Duodenal mucosa (tissue), 2 donors: ENCODE measurements around the gene GNG7.
"Not testable (repeated sequence)": the region's sequence is repeated elsewhere in the genome, so short reads cannot be mapped to it uniquely, and the experiment has no call there.

Source experiments
- H3K27ac ChIP-seq: one replicate; pipeline ENCODE4 v1.7.0; 2013; ENCODE audit warnings: low read depth, low read length
- H3K27me3 ChIP-seq, 2 donors: one replicate each; pipeline ENCODE4 v1.7.0; 2013; ENCODE audit warnings: low read length in 2 of 2, control low read depth in 1 of 2; ENCODE audit not compliant: insufficient read depth in 2 of 2, control insufficient read depth in 1 of 2
- H3K36me3 ChIP-seq, 2 donors: one replicate each; pipeline ENCODE4 v1.7.0; 2013; ENCODE audit warnings: low read length in 2 of 2, control low read depth in 1 of 2; ENCODE audit not compliant: insufficient read depth in 2 of 2, control insufficient read depth in 1 of 2
- H3K4me1 ChIP-seq, 2 donors: one replicate each; pipeline ENCODE4 v1.7.0; 2013; ENCODE audit warnings: low read length in 2 of 2, control low read depth in 1 of 2; ENCODE audit not compliant: insufficient read depth in 2 of 2, control insufficient read depth in 1 of 2
- H3K4me3 ChIP-seq, 2 donors: one replicate each; pipeline ENCODE4 v1.7.0; 2013; ENCODE audit warnings: low read length in 2 of 2, low read depth in 1 of 2
- H3K9ac ChIP-seq, 2 donors: one replicate each; pipeline ENCODE4 v1.7.0; 2013; ENCODE audit warnings: low read length in 2 of 2, low read depth in 1 of 2
- H3K9me3 ChIP-seq, 2 donors: one replicate each; pipeline ENCODE4 v1.7.0; 2013; ENCODE audit warnings: low read length in 2 of 2, control low read depth in 1 of 2; ENCODE audit not compliant: control insufficient read depth in 1 of 2

GNG7 gene

GRCh38 chr19:2475018-2475701 lies 227.3 kb downstream of the GNG7 start:
- no peaks in the 10 kb centered on the region for H3K36me3 ChIP-seq
- peaks cover 10 to 28% of the 10 kb centered on the region in 2 donors for H3K4me1 ChIP-seq
- no peaks in the 10 kb centered on the region for H3K9me3 ChIP-seq
- H3K4me3 ChIP-seq, result peak overlapping the region; percentile 85 to 99
- peak overlapping the region; percentile 39 to 63 for H3K9ac ChIP-seq
- H3K27ac ChIP-seq, result peak overlapping the region; percentile 66
- no peaks in the 10 kb centered on the region for H3K27me3 ChIP-seq

- no peaks in the 10 kb centered on the region for H3K27me3 ChIP-seq
- peak overlapping the region; percentile 39 to 63 for H3K9ac ChIP-seq
- no peaks in the 10 kb centered on the region for H3K36me3 ChIP-seq
- peaks cover 10 to 28% of the 10 kb centered on the region in 2 donors for H3K4me1 ChIP-seq
- peak overlapping the region; percentile 85 to 99 for H3K4me3 ChIP-seq
- H3K9me3 ChIP-seq, result no peaks in the 10 kb centered on the region
- peak overlapping the region; percentile 66 for H3K27ac ChIP-seq
Measured at GRCh38 chr19:2474232-2475017, 228.1 kb downstream of the GNG7 start.

GRCh38 chr19:2469915-2470200 lies 232.6 kb downstream of the GNG7 start:
- H3K4me3 ChIP-seq, H3K9ac ChIP-seq, H3K9me3 ChIP-seq, H3K27ac ChIP-seq, H3K36me3 ChIP-seq, H3K27me3 ChIP-seq, H3K4me1 ChIP-seq: not testable (repeated sequence)

- no peak overlapping the region for H3K9ac ChIP-seq
- no peak overlapping the region for H3K27ac ChIP-seq
- H3K4me1 ChIP-seq, result no peaks in the 10 kb centered on the region
- no peak overlapping the region for H3K4me3 ChIP-seq
- no peaks in the 10 kb centered on the region for H3K36me3 ChIP-seq
- no peaks in the 10 kb centered on the region for H3K27me3 ChIP-seq
- no peaks in the 10 kb centered on the region for H3K9me3 ChIP-seq
Measured at GRCh38 chr19:2469102-2469914, 233.2 kb downstream of the GNG7 start.

- H3K27me3 ChIP-seq, result no peaks in the 10 kb centered on the region
- H3K9me3 ChIP-seq, result no peaks in the 10 kb centered on the region
- no peaks in the 10 kb centered on the region for H3K4me1 ChIP-seq
- no peak overlapping the region for H3K4me3 ChIP-seq
- no peak overlapping the region for H3K27ac ChIP-seq
- no peak overlapping the region for H3K9ac ChIP-seq
- no peaks in the 10 kb centered on the region for H3K36me3 ChIP-seq
Measured at GRCh38 chr19:2468596-2468995, 233.9 kb downstream of the GNG7 start.

GRCh38 chr19:2464389-2464788 lies 238.1 kb downstream of the GNG7 start:
- no peak overlapping the region for H3K9ac ChIP-seq
- no peaks in the 10 kb centered on the region for H3K36me3 ChIP-seq
- no peak overlapping the region for H3K27ac ChIP-seq
- H3K4me3 ChIP-seq, result no peak overlapping the region
- peaks cover 0 to 11% of the 10 kb centered on the region in 2 donors for H3K4me1 ChIP-seq
- H3K27me3 ChIP-seq, result no peaks in the 10 kb centered on the region
- no peaks in the 10 kb centered on the region for H3K9me3 ChIP-seq

- peaks cover 0 to 11% of the 10 kb centered on the region in 2 donors for H3K4me1 ChIP-seq
- not testable (repeated sequence) for H3K9me3 ChIP-seq, H3K27ac ChIP-seq, H3K36me3 ChIP-seq, H3K27me3 ChIP-seq, H3K9ac ChIP-seq, H3K4me3 ChIP-seq
Measured at GRCh38 chr19:2463694-2464093, 238.8 kb downstream of the GNG7 start.

- H3K9me3 ChIP-seq, result no peaks in the 10 kb centered on the region
- H3K4me1 ChIP-seq, result peaks cover 0 to 11% of the 10 kb centered on the region in 2 donors
- peak overlapping the region in 1 of 2 donors; percentile 75 for H3K4me3 ChIP-seq
- H3K27ac ChIP-seq, result peak overlapping the region; percentile 3
- no peaks in the 10 kb centered on the region for H3K36me3 ChIP-seq
- no peaks in the 10 kb centered on the region for H3K27me3 ChIP-seq
- peak overlapping the region; percentile 4 to 32 for H3K9ac ChIP-seq
Measured at GRCh38 chr19:2462635-2463421, 239.7 kb downstream of the GNG7 start.

GRCh38 chr19:2461751-2462634 lies 240.5 kb downstream of the GNG7 start:
- H3K4me1 ChIP-seq, result peaks cover 0 to 15% of the 10 kb centered on the region in 2 donors
- H3K27ac ChIP-seq, result no peak overlapping the region
- H3K27me3 ChIP-seq, result no peaks in the 10 kb centered on the region
- no peaks in the 10 kb centered on the region for H3K36me3 ChIP-seq
- H3K4me3 ChIP-seq, result peak overlapping the region; percentile 62 to 75
- H3K9me3 ChIP-seq, result no peaks in the 10 kb centered on the region
- H3K9ac ChIP-seq, result peak overlapping the region; percentile 32 to 39
